ENCODE measurements around the gene NEDD4L. TPM values are rescaled to one million over a fixed set of nuclear protein-coding genes. Genes with fewer than 3 reads are reported as not detected.

Gene NEDD4L
- total RNA-seq, 2 experiments from 2014 or later = 11.2 to 13.7 TPM

GRCh38 chr18:58320907-58321561 lies 277.0 kb downstream of the NEDD4L start:
- Histone ChIP-seq H3K27ac (ENCODE audit: low read depth in 1 of 2, low read length in 2 of 2) (no peak overlapping the region), H3K27me3 (ENCODE audit: control insufficient read depth in 1 of 2, insufficient read depth in 2 of 2, low read length in 2 of 2) (no peaks in the 10 kb centered on the region), H3K4me3 (ENCODE audit: low read length) (no peak overlapping the region), H3K4me1 (ENCODE audit: insufficient read depth, low read length) (peaks cover 16% of the 10 kb centered on the region), H3K9me3 (ENCODE audit: control insufficient read depth in 1 of 2, insufficient read depth in 1 of 2, low read length in 2 of 2) (no peaks in the 10 kb centered on the region), H3K36me3 (ENCODE audit: insufficient read depth, low read length) (no peaks in the 10 kb centered on the region)
- DNase-seq (no peak), ATAC-seq (ENCODE audit: poor library complexity) (no peak)
- H3K9me3 Mint-ChIP-seq = no peaks in the 10 kb centered on the region
- H3K27me3 Mint-ChIP-seq = no peaks in the 10 kb centered on the region
- peaks cover 30% of the 10 kb centered on the region for H3K4me1 Mint-ChIP-seq (ENCODE audit: low read depth)
- intact Hi-C loops (cut with DNase I, micrococcal nuclease) = loop anchor here in 1 of 2 experiments (5.0 to 10.0 kb wide), 4 partner anchors 139 to 439 kb away; partner anchors contain the start of gene NEDD4L
- CTCF ChIA-PET = no interaction called here
- POLR2A ChIA-PET = interaction anchor here (1.6 to 1.8 kb wide), 2 partner anchors 10 to 18 kb away, joined by 7 to 8 read pairs; no protein-coding TSS in a partner anchor
- no peaks in the 10 kb centered on the region for H3K36me3 Mint-ChIP-seq (ENCODE audit: low read depth)
- no peak overlapping the region for H3K27ac Mint-ChIP-seq
- no peak for TF ChIP-seq CTCF (IDR thresholded peaks at IDR 0.05)
- no peak overlapping the region for H3K4me3 Mint-ChIP-seq

- H3K9me3 ChIP-seq (ENCODE audit: control insufficient read depth in 1 of 2, insufficient read depth in 1 of 2, low read length in 2 of 2) = no peaks in the 10 kb centered on the region
- no peak overlapping the region for H3K4me3 ChIP-seq (ENCODE audit: low read length)
- ChIA-PET POLR2A (interaction anchor here (1.0 to 1.8 kb wide), 3 partner anchors 11 to 278 kb away, joined by 3 to 8 read pairs (median 7); partner anchors contain the start of gene NEDD4L), CTCF (interaction anchor here (0.5 to 1.0 kb wide), 5 partner anchors 11 to 58 kb away, joined by 3 to 7 read pairs (median 3); no protein-coding TSS in a partner anchor)
- H3K4me1 Mint-ChIP-seq (ENCODE audit: low read depth) = peaks cover 21% of the 10 kb centered on the region
- no peaks in the 10 kb centered on the region for H3K27me3 ChIP-seq (ENCODE audit: control insufficient read depth in 1 of 2, insufficient read depth in 2 of 2, low read length in 2 of 2)
- DNase-seq (peak; percentile 24 to 80 (median 48)), ATAC-seq (ENCODE audit: poor library complexity) (peak; percentile 96)
- no peaks in the 10 kb centered on the region for H3K9me3 Mint-ChIP-seq
- TF ChIP-seq CTCF (IDR thresholded peaks at IDR 0.05) = peak; percentile 52
- H3K4me3 Mint-ChIP-seq = peak overlapping the region; percentile 72
- intact Hi-C loops (cut with DNase I, micrococcal nuclease) = loop anchor here (2.0 to 10.0 kb wide), 7 partner anchors 19 to 440 kb away; partner anchors contain the start of gene NEDD4L (in 1 of the 2)
- H3K4me1 ChIP-seq (ENCODE audit: insufficient read depth, low read length) = peaks cover 11% of the 10 kb centered on the region
- H3K27ac Mint-ChIP-seq = peak overlapping the region; percentile 83
- no peaks in the 10 kb centered on the region for H3K27me3 Mint-ChIP-seq
- H3K36me3 Mint-ChIP-seq (ENCODE audit: low read depth) = no peaks in the 10 kb centered on the region
- no peaks in the 10 kb centered on the region for H3K36me3 ChIP-seq (ENCODE audit: insufficient read depth, low read length)
- no peak overlapping the region for H3K27ac ChIP-seq (ENCODE audit: low read depth in 1 of 2, low read length in 2 of 2)
Observed at GRCh38 chr18:58321986-58322385, 278.0 kb downstream of the NEDD4L start.

- POLR2A ChIA-PET = interaction anchor here (1.0 to 1.8 kb wide), 3 partner anchors 12 to 279 kb away, joined by 3 to 8 read pairs (median 7); partner anchors contain the start of gene NEDD4L
- no peaks in the 10 kb centered on the region for H3K27me3 ChIP-seq (ENCODE audit: control insufficient read depth in 1 of 2, insufficient read depth in 2 of 2, low read length in 2 of 2)
- TF ChIP-seq CTCF (IDR thresholded peaks at IDR 0.05) = no peak
- no peaks in the 10 kb centered on the region for H3K36me3 ChIP-seq (ENCODE audit: insufficient read depth, low read length)
- intact Hi-C loops (cut with DNase I, micrococcal nuclease) = loop anchor here (2.0 to 10.0 kb wide), 7 partner anchors 20 to 440 kb away; partner anchors contain the start of gene NEDD4L (in 1 of the 2)
- peaks cover 7% of the 10 kb centered on the region for H3K4me1 ChIP-seq (ENCODE audit: insufficient read depth, low read length)
- Mint-ChIP-seq H3K4me1 (ENCODE audit: low read depth) (peaks cover 16% of the 10 kb centered on the region), H3K36me3 (ENCODE audit: low read depth) (no peaks in the 10 kb centered on the region), H3K4me3 (no peak overlapping the region), H3K9me3 (no peaks in the 10 kb centered on the region), H3K27ac (no peak overlapping the region), H3K27me3 (no peaks in the 10 kb centered on the region)
- H3K9me3 ChIP-seq (ENCODE audit: control insufficient read depth in 1 of 2, insufficient read depth in 1 of 2, low read length in 2 of 2) = no peaks in the 10 kb centered on the region
- H3K4me3 ChIP-seq (ENCODE audit: low read length) = no peak overlapping the region
- DNase-seq (peak in 2 of 14 experiments; percentile 23 to 50), ATAC-seq (ENCODE audit: poor library complexity) (no peak)
- H3K27ac ChIP-seq (ENCODE audit: low read depth in 1 of 2, low read length in 2 of 2) = no peak overlapping the region
- CTCF ChIA-PET = interaction anchor here (0.9 to 1.0 kb wide), 2 partner anchors 11 to 13 kb away, joined by 3 to 7 read pairs; no protein-coding TSS in a partner anchor
Observed at GRCh38 chr18:58322464-58322863, 278.4 kb downstream of the NEDD4L start.

Data from CD4-positive, alpha-beta T cell (primary cell).